K562 (cell line): Measurements from ENCODE around the gene NT5C1B. TPM values are rescaled to one million over a fixed set of nuclear protein-coding genes. Genes with fewer than 3 reads are reported as not detected.

Experiments
- ARID3B ChIP-seq: fragments of 250-450 bp; sonication (Bioruptor Pico); IDR thresholded peaks from 2 replicates; pipeline ENCODE4 v1.4.0; 2020; ENCODE audit warnings: borderline replicate concordance
- BRCA1 ChIP-seq, 2 experiments: fragments of 450-650 bp in 1 of 2; sonication (generic) in 1 of 2; formaldehyde crosslinking in 1 of 2; IDR thresholded peaks; 2 replicates each; pipeline versions ENCODE4 v1.5.0 to v1.6.1; 2017 to 2020; ENCODE audit warnings: mild to moderate bottlenecking in 1 of 2, missing genetic modification reagents in 1 of 2
- CBX8 ChIP-seq: fragments of 200-600 bp; sonication (generic); IDR thresholded peaks from 2 replicates; pipeline ENCODE4 v1.6.1; 2012; ENCODE audit warnings: borderline replicate concordance, mixed run types, low read depth, mild to moderate bottlenecking, moderate library complexity, mixed read lengths, low read length, control low read depth, inconsistent platforms; ENCODE audit not compliant: poor library complexity, severe bottlenecking; ENCODE audit errors: extremely low read depth
- FOXA3 ChIP-seq, 2 experiments: fragments of 450-650 bp in 1 of 2; sonication (generic) in 1 of 2; formaldehyde crosslinking; IDR thresholded peaks in 1 of 2; conservative IDR thresholded peaks in 1 of 2; 2 replicates each; pipeline versions ENCODE4 v1.4.0 to v1.8.0; 2020 to 2022; ENCODE audit warnings: mild to moderate bottlenecking in 2 of 2, missing genetic modification reagents in 1 of 2
- FUS ChIP-seq: fragments of 200-400 bp; formaldehyde crosslinking; optimal IDR thresholded peaks from 2 replicates; pipeline ENCODE3; 2017; ENCODE audit warnings: low read depth, low read length
- HDAC6 ChIP-seq: IDR thresholded peaks from 2 replicates; pipeline ENCODE4 v1.6.1; 2012; ENCODE audit warnings: low read depth, mild to moderate bottlenecking, control low read depth, inconsistent platforms, low read length, moderate library complexity
- KDM1A ChIP-seq, 2 experiments: fragments of 450-650 bp; IDR thresholded peaks; 2 replicates each; pipeline ENCODE4 v1.6.1; 2016; ENCODE audit warnings: mild to moderate bottlenecking in 2 of 2
- LCOR ChIP-seq: sonication (generic); formaldehyde crosslinking; IDR thresholded peaks from 2 replicates; pipeline ENCODE4 v1.8.0; 2022; ENCODE audit warnings: mild to moderate bottlenecking, missing genetic modification reagents
- LEF1 ChIP-seq: fragments of 450-650 bp; IDR thresholded peaks from 2 replicates; pipeline ENCODE4 v1.6.1; 2016; ENCODE audit warnings: mild to moderate bottlenecking
- MBD2 ChIP-seq: sonication (generic); IDR thresholded peaks from 2 replicates; pipeline ENCODE4 v1.6.1; 2016; ENCODE audit warnings: low read depth, borderline replicate concordance
- MCM7 ChIP-seq, 2 experiments: fragments of 450-650 bp; IDR thresholded peaks; 2 replicates each; pipeline ENCODE4 v1.6.1; 2016 to 2018
- MTA2 ChIP-seq: fragments of 450-650 bp; IDR thresholded peaks from 2 replicates; pipeline ENCODE4 v1.6.1; 2016; ENCODE audit warnings: low read depth
- NEUROD1 ChIP-seq: fragments of 150-350 bp; IDR thresholded peaks from 2 replicates; pipeline ENCODE4 v1.6.1; 2014; ENCODE audit warnings: borderline replicate concordance, low read length, low read depth; ENCODE audit not compliant: partially characterized antibody
- RBM14 ChIP-seq: fragments of 200-400 bp; formaldehyde crosslinking; IDR thresholded peaks from 2 replicates; pipeline ENCODE4 v1.6.1; 2018; ENCODE audit warnings: low read depth, mild to moderate bottlenecking, low read length, moderate library complexity, borderline replicate concordance; ENCODE audit not compliant: insufficient read depth
- RBM17 ChIP-seq: fragments of 200-400 bp; formaldehyde crosslinking; IDR thresholded peaks from 2 replicates; pipeline ENCODE4 v1.6.1; 2017; ENCODE audit warnings: low read depth, mild to moderate bottlenecking, low read length, borderline replicate concordance
- RBM39 ChIP-seq: fragments of 200-400 bp; formaldehyde crosslinking; optimal IDR thresholded peaks from 2 replicates; pipeline ENCODE3; 2018; ENCODE audit warnings: low read depth, low read length
- SLC30A9 ChIP-seq: fragments of 250-450 bp; sonication (Bioruptor Pico); IDR thresholded peaks from 2 replicates; pipeline ENCODE4 v1.8.0; 2022; ENCODE audit warnings: mild to moderate bottlenecking, moderate library complexity
- XRCC3 ChIP-seq: fragments of 450-650 bp; IDR thresholded peaks from 2 replicates; pipeline ENCODE4 v1.6.1; 2017; ENCODE audit warnings: mild to moderate bottlenecking, moderate library complexity
- ZBTB26 ChIP-seq: fragments of 450-650 bp; formaldehyde crosslinking; IDR thresholded peaks from 2 replicates; pipeline ENCODE4 v1.4.0; 2022; ENCODE audit warnings: missing genetic modification characterization
- ZEB2 ChIP-seq: fragments of 450-650 bp; IDR thresholded peaks from 2 replicates; pipeline ENCODE4 v1.6.1; 2016
- ZFPM2 ChIP-seq: fragments of 250-450 bp; sonication (Bioruptor Pico); IDR thresholded peaks from 2 replicates; pipeline ENCODE4 v1.5.1; 2022; ENCODE audit warnings: mild to moderate bottlenecking
- ZNF217 ChIP-seq: sonication (generic); formaldehyde crosslinking; IDR thresholded peaks from 2 replicates; pipeline ENCODE4 v1.8.0; 2022; ENCODE audit warnings: mild to moderate bottlenecking, missing genetic modification reagents
- ZNF347 ChIP-seq: fragments of 450-650 bp; formaldehyde crosslinking; IDR thresholded peaks from 2 replicates; pipeline ENCODE4 v1.4.0; 2020; ENCODE audit warnings: low read depth, mild to moderate bottlenecking, moderate library complexity
- ZNF668 ChIP-seq: fragments of 250-450 bp; sonication (Bioruptor Pico); IDR thresholded peaks from 2 replicates; pipeline ENCODE4 v1.8.0; 2022; ENCODE audit warnings: mild to moderate bottlenecking, inconsistent platforms
- polyA plus RNA-seq, 8 experiments: library from polyadenylated mRNA; depleted of rRNA in 4 of 8; stranded (reverse) in 5 of 8; unstranded in 3 of 8; fragments of >200 nt; fragmentation: Nextera tagmentation in 2 of 8; fragmentation: Illumina TruSeq in 1 of 8; extraction: Ambion mirVana in 2 of 8; extraction: Trizol in 1 of 8; gene quantifications; 2 replicates each; pipeline versions ENCODE4 v1.2.1 to v1.2.3, GENCODE V29; 2011 to 2014; ENCODE audit warnings: inconsistent platforms in 1 of 8, missing spikeins in 1 of 8
- total RNA-seq, 7 experiments: library from RNA; depleted of rRNA in 6 of 7; stranded (reverse); fragments of >200 nt in 6 of 7; fragmentation: Illumina TruSeq in 2 of 7; extraction: Trizol in 2 of 7; gene quantifications; 2 replicates each; pipeline versions ENCODE4 v1.2.1 to v1.2.3, GENCODE V29; 2011 to 2021; ENCODE audit warnings: low replicate concordance in 1 of 7
- TF ChIP-seq, protein P1 (sequence below): fragments of 450-650 bp; formaldehyde crosslinking; conservative IDR thresholded peaks from 2 replicates; pipeline ENCODE4 v1.4.0; 2022; ENCODE audit warnings: mild to moderate bottlenecking, missing genetic modification characterization

The NT5C1B gene
- total and polyA plus RNA-seq, 9 of the 15 experiments (the other 6 are each of a cell fraction or from before 2014, with no cell fraction given): 0.07 TPM; not detected in 8

GRCh38 chr2:18560031-18560796 lies 29.2 kb downstream of the NT5C1B start, which contains the start of gene RDH14 (continued):
- TF ChIP-seq FOXA3 (CRISPR knock-in tag; conservative IDR thresholded peaks at IDR 0.05 in 1 of 2, IDR thresholded peaks at IDR 0.05 in 1 of 2): no peak
- TF ChIP-seq HDAC6: no peak
- TF ChIP-seq XRCC3: no peak
- TF ChIP-seq, protein P1, sequence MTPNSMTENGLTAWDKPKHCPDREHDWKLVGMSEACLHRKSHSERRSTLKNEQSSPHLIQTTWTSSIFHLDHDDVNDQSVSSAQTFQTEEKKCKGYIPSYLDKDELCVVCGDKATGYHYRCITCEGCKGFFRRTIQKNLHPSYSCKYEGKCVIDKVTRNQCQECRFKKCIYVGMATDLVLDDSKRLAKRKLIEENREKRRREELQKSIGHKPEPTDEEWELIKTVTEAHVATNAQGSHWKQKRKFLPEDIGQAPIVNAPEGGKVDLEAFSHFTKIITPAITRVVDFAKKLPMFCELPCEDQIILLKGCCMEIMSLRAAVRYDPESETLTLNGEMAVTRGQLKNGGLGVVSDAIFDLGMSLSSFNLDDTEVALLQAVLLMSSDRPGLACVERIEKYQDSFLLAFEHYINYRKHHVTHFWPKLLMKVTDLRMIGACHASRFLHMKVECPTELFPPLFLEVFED (CRISPR knock-in tag): no peak
- TF ChIP-seq MCM7 (IDR thresholded peaks at IDR 0.05): no peak
- no peak for TF ChIP-seq ZEB2
- TF ChIP-seq NEUROD1: no peak
- TF ChIP-seq RBM14: no peak
- no peak for TF ChIP-seq CBX8
- no peak for TF ChIP-seq MTA2
- TF ChIP-seq ZNF668 (CRISPR knock-in tag): no peak
- no peak for TF ChIP-seq RBM39
- no peak for TF ChIP-seq SLC30A9
- TF ChIP-seq KDM1A (IDR thresholded peaks at IDR 0.05): no peak
- TF ChIP-seq LCOR (CRISPR knock-in tag): no peak
- no peak for TF ChIP-seq ARID3B
- TF ChIP-seq RBM17: no peak
- no peak for TF ChIP-seq ZNF347
- no peak for TF ChIP-seq LEF1
- TF ChIP-seq FUS: no peak
- no peak for TF ChIP-seq BRCA1 (IDR thresholded peaks at IDR 0.05)
- TF ChIP-seq BRCA1 (CRISPR knock-in tag; IDR thresholded peaks at IDR 0.05): no peak
- TF ChIP-seq ZFPM2 (CRISPR knock-in tag): no peak
- no peak for TF ChIP-seq ZBTB26 (CRISPR knock-in tag)
- peak; percentile 48 for TF ChIP-seq MBD2
- no peak for TF ChIP-seq ZNF217
